Measurements from ENCODE around the gene PPP1R12C.

GRCh38 chr19:55101261-55101660 lies 16.2 kb downstream of the PPP1R12C start:
- TF ChIP-seq CTCF (conservative IDR thresholded peaks at IDR 0.05; ENCODE audit: low read length): no peak
- no peak for TF ChIP-seq EZH2phosphoT487 (IDR thresholded peaks at IDR 0.05; ENCODE audit: borderline replicate concordance)

All from Loucy (cell line).